ENCODE results near the gene GMDS. TPM values are rescaled to one million over a fixed set of nuclear protein-coding genes. Genes with fewer than 3 reads are reported as not detected.

Gene GMDS
- total and polyA plus RNA-seq, 2 of the 8 experiments (the other 6 are each of a cell fraction or from before 2014, with no cell fraction given) = 16.8 to 50.0 TPM

- Histone ChIP-seq H3K36me3 (ENCODE audit: control insufficient read depth in 2 of 4, insufficient read depth in 4 of 4, low read length in 3 of 4) (peaks cover 0 to 4% (median 0%) of the 10 kb centered on the region in 4 experiments; a peak in 1 of 8 replicates), H2BK20ac (ENCODE audit: low read length) (no peak overlapping the region), H3K4me2 (ENCODE audit: insufficient read depth in 1 of 2, low read depth in 2 of 2, low read length in 2 of 2) (no peak overlapping the region), H3K4ac (replicated peaks; ENCODE audit: insufficient read length, low read depth, low read length) (no peak overlapping the region), H3K27me3 (replicated peaks in 1 of 4; ENCODE audit: control insufficient read depth in 3 of 4, extremely low read depth in 1 of 4, insufficient read depth in 3 of 4, low read length in 3 of 4) (no peaks in the 10 kb centered on the region), H3K9ac (replicated peaks in 1 of 4; ENCODE audit: extremely low read depth in 1 of 4, low read depth in 3 of 4, low read length in 3 of 4) (no peak overlapping the region), H3K27ac (ENCODE audit: low read depth, low read length) (no peak overlapping the region), H2AFZ (ENCODE audit: low read length) (no peak overlapping the region), H3K9me3 (ENCODE audit: insufficient read depth in 2 of 2, low read depth in 1 of 2, low read length in 1 of 2) (no peaks in the 10 kb centered on the region; a peak in 1 of 4 replicates), H2AK5ac (ENCODE audit: low read depth, low read length) (no peak overlapping the region), H3K4me3 (ENCODE audit: extremely low read depth in 1 of 4, insufficient read depth in 2 of 4, low read depth in 3 of 4, low read length in 4 of 4) (no peak overlapping the region), H3K23ac (ENCODE audit: insufficient read length) (no peak overlapping the region), H4K8ac (ENCODE audit: extremely low read depth, insufficient read depth, low read length) (no peak overlapping the region), H3K79me2 (ENCODE audit: control insufficient read depth in 1 of 2, insufficient read depth in 2 of 2, low read length in 2 of 2) (no peaks in the 10 kb centered on the region), H3K79me1 (ENCODE audit: low read depth, low read length) (no peaks in the 10 kb centered on the region), H3K14ac (ENCODE audit: insufficient read length) (no peak overlapping the region), H4K91ac (replicated peaks; ENCODE audit: insufficient read length, low read length) (no peak overlapping the region), H4K20me1 (replicated peaks in 1 of 2; ENCODE audit: control insufficient read depth in 1 of 2, insufficient read depth in 2 of 2, low read length in 2 of 2) (no peaks in the 10 kb centered on the region), H3K56ac (replicated peaks; ENCODE audit: insufficient read length, low read depth, low read length) (no peak overlapping the region), H3K4me1 (replicated peaks in 1 of 4; ENCODE audit: control insufficient read depth in 3 of 4, insufficient read depth in 4 of 4, low read length in 3 of 4) (no peaks in the 10 kb centered on the region), H3K18ac (ENCODE audit: extremely low read depth, low read length) (no peak overlapping the region), H2BK120ac (replicated peaks; ENCODE audit: low read depth, low read length) (no peak overlapping the region), H2BK12ac (ENCODE audit: low read depth, low read length) (no peak overlapping the region), H4K5ac (ENCODE audit: insufficient read length, low read depth, low read length) (no peak overlapping the region), H2BK15ac (ENCODE audit: low read length) (no peak overlapping the region), H3K23me2 (ENCODE audit: low read depth, low read length) (peaks cover 2% of the 10 kb centered on the region; the same call in 1 of the 2 replicates), H2BK5ac (ENCODE audit: low read depth, low read length) (no peak overlapping the region)
- ChIA-PET CTCF (ENCODE audit: partially characterized antibody) (interaction anchor here (0.7 to 0.8 kb wide), 2 partner anchors 139 to 222 kb away, joined by 3 read pairs; no protein-coding TSS in a partner anchor), POLR2A (ENCODE audit: partially characterized antibody) (no interaction called here)
- FAIRE-seq (no peak), DNase-seq (ENCODE audit: low read depth in 1 of 2, low spot score in 2 of 2) (no peak)
- TF ChIP-seq BACH1 (IDR thresholded peaks at IDR 0.05; ENCODE audit: low read length) (no peak), TAF7 (optimal IDR thresholded peaks at IDR 0.05; ENCODE audit: borderline replicate concordance, low read depth, low read length) (no peak), RAD21 (IDR thresholded peaks at IDR 0.05 in 1 of 2, conservative IDR thresholded peaks at IDR 0.05 in 1 of 2; ENCODE audit: low read depth in 2 of 2, low read length in 2 of 2) (no peak), TCF12 (IDR thresholded peaks at IDR 0.05; ENCODE audit: low read depth, low read length) (no peak), MAX (IDR thresholded peaks at IDR 0.05) (no peak), E2F6 (IDR thresholded peaks at IDR 0.05) (no peak), CTCF (IDR thresholded peaks at IDR 0.05; ENCODE audit: control extremely low read depth in 1 of 3, insufficient read depth in 1 of 3, low read depth in 1 of 3, low read length in 3 of 3) (no peak)
- 100% methylated on average over 5 of the region's 5 CpGs; no CpG with 5 or more reads in 1 of the 2 experiments for WGBS, 2 experiments (ENCODE audit: extremely low coverage in 1 of 2, insufficient coverage in 1 of 2, insufficient read length in 1 of 2, insufficient replicate concordance in 2 of 2, low coverage in 1 of 2, low lambda C conversion rate in 2 of 2, missing lambda C conversion rate in 1 of 2)
Observed at GRCh38 chr6:1931817-1932216, 313.6 kb downstream of the GMDS start.
